Calu3 (cell line): Measurements from ENCODE around the gene HOXA10. TPM values are rescaled to one million over a fixed set of nuclear protein-coding genes. Genes with fewer than 3 reads are reported as not detected.

Experiments used
- BruUV-seq: library from RNA; stranded (reverse); fragments of 400-500 nt; replicated peaks from 2 replicates; lab custom pipeline; 2021; lab: Mats Ljungman, UMichigan
- CTCF ChIA-PET: fragments of 300-600 bp; sonication (Branson Sonifier 250); formaldehyde crosslinking; loops from one replicate; lab custom pipeline; 2022; ENCODE audit warnings: antibody characterized with exemption; lab: Charles Lee
- DNase-seq: peaks from one replicate; pipeline ENCODE4 v3.0.0; 2022
- H3K27ac Mint-ChIP-seq: one replicate; pipeline ENCODE4 v1.8.0; 2022; ENCODE audit warnings: mixed read lengths; ENCODE audit not compliant: unreplicated experiment
- H3K27me3 Mint-ChIP-seq: one replicate; pipeline ENCODE4 v1.8.0; 2022; ENCODE audit warnings: mixed read lengths; ENCODE audit not compliant: unreplicated experiment
- H3K36me3 Mint-ChIP-seq: one replicate; pipeline ENCODE4 v1.8.0; 2022; ENCODE audit warnings: mild to moderate bottlenecking, moderate library complexity, mixed read lengths; ENCODE audit not compliant: insufficient read depth, unreplicated experiment
- H3K4me1 Mint-ChIP-seq: one replicate; pipeline ENCODE4 v1.8.0; 2022; ENCODE audit warnings: mild to moderate bottlenecking, low read depth, mixed read lengths; ENCODE audit not compliant: unreplicated experiment
- H3K4me3 Mint-ChIP-seq: one replicate; pipeline ENCODE4 v1.8.0; 2022; ENCODE audit warnings: mild to moderate bottlenecking, low read depth, moderate library complexity, mixed read lengths; ENCODE audit not compliant: unreplicated experiment
- H3K9me3 Mint-ChIP-seq: one replicate; pipeline ENCODE4 v1.8.0; 2022; ENCODE audit warnings: low read depth, mixed read lengths; ENCODE audit not compliant: unreplicated experiment
- CTCF ChIP-seq: fragments of 200-600 bp; IDR thresholded peaks from one replicate; pipeline ENCODE4 v1.8.0; 2022; ENCODE audit warnings: antibody characterized with exemption; ENCODE audit not compliant: unreplicated experiment
- intact Hi-C: fragments of 100-400 bp; cut with micrococcal nuclease; formaldehyde crosslinking; loops from one replicate; pipeline ENCODE4 v1.10.0; 2022; ENCODE audit not compliant: unreplicated experiment
- total RNA-seq: library from RNA; stranded (reverse); gene quantifications from 2 replicates; pipeline ENCODE4 v1.2.3, GENCODE V29; 2022

HOXA10 gene
- total RNA-seq, 1 experiment from 2014 or later, result 11.8 TPM

GRCh38 chr7:27163288-27164044, 10.7 kb downstream of the HOXA10 start:
- no peak overlapping the region for H3K4me3 Mint-ChIP-seq
- intact Hi-C loops, result loop anchor here (5.0 kb wide), 1 partner anchor 981 kb away; no protein-coding TSS in a partner anchor
- H3K36me3 Mint-ChIP-seq, result peaks cover 7% of the 10 kb centered on the region
- TF ChIP-seq CTCF, result no peak
- peaks cover 3% of the 10 kb centered on the region for H3K4me1 Mint-ChIP-seq
- no peaks in the 10 kb centered on the region for H3K27me3 Mint-ChIP-seq
- no peak overlapping the region for H3K27ac Mint-ChIP-seq
- DNase-seq, result no peak
- BruUV-seq, result no TSS peak
- no peaks in the 10 kb centered on the region for H3K9me3 Mint-ChIP-seq
- CTCF ChIA-PET, result no interaction called here

GRCh38 chr7:27162561-27163287, 11.4 kb downstream of the HOXA10 start:
- intact Hi-C loops, result loop anchor here (5.0 kb wide), 1 partner anchor 980 kb away; no protein-coding TSS in a partner anchor
- H3K27me3 Mint-ChIP-seq, result no peaks in the 10 kb centered on the region
- no peak overlapping the region for H3K4me3 Mint-ChIP-seq
- H3K36me3 Mint-ChIP-seq, result peaks cover 7% of the 10 kb centered on the region
- BruUV-seq, result no TSS peak
- CTCF ChIA-PET, result interaction anchor here (0.9 to 2.4 kb wide), 4 partner anchors 15 to 787 kb away, joined by 3 to 31 read pairs (median 3); no protein-coding TSS in a partner anchor
- no peak overlapping the region for H3K27ac Mint-ChIP-seq
- no peak for DNase-seq
- H3K4me1 Mint-ChIP-seq, result no peaks in the 10 kb centered on the region
- H3K9me3 Mint-ChIP-seq, result no peaks in the 10 kb centered on the region
- no peak for TF ChIP-seq CTCF

- CTCF ChIA-PET, result interaction anchor here (0.9 to 2.4 kb wide), 12 partner anchors 9 to 787 kb away, joined by 3 to 31 read pairs (median 6); partner anchors contain the start of gene HOXA3
- Mint-ChIP-seq H3K4me1 (no peaks in the 10 kb centered on the region), H3K4me3 (no peak overlapping the region), H3K27ac (no peak overlapping the region), H3K36me3 (peaks cover 7% of the 10 kb centered on the region), H3K27me3 (no peaks in the 10 kb centered on the region), H3K9me3 (no peaks in the 10 kb centered on the region)
- no peak for TF ChIP-seq CTCF
- no TSS peak for BruUV-seq
- no peak for DNase-seq
- intact Hi-C loops, result loop anchor here (1.0 to 5.0 kb wide), 4 partner anchors 476 to 980 kb away; no protein-coding TSS in a partner anchor
Measured at GRCh38 chr7:27161721-27162560, 12.2 kb downstream of the HOXA10 start.
